Measurements from ENCODE around the gene ZNF652.

- TF ChIP-seq TAF1 (IDR thresholded peaks at IDR 0.05; ENCODE audit: low read depth, low read length) (no peak), POLR2A (IDR thresholded peaks at IDR 0.05; ENCODE audit: low read depth, low read length) (no peak), POLR2AphosphoS5 (IDR thresholded peaks at IDR 0.05; ENCODE audit: low read depth, low read length) (no peak), SPI1 (IDR thresholded peaks at IDR 0.05; ENCODE audit: low read depth, low read length) (no peak)
Observed at GRCh38 chr17:49372425-49372824, 10.4 kb upstream of the ZNF652 start.
